Vagina (tissue), 2 donors: ENCODE data around the gene P3H1. TPM values are rescaled to one million over a fixed set of nuclear protein-coding genes. Genes with fewer than 3 reads are reported as not detected.
"Not testable (repeated sequence)": the region's sequence is repeated elsewhere in the genome, so short reads cannot be mapped to it uniquely, and the experiment has no call there.

Experiments used
- DNase-seq, 2 donors: peaks; one replicate each; pipeline ENCODE4 v3.0.0-alpha.2; 2017; ENCODE audit errors: extremely low spot score in 2 of 2
- H3K27ac ChIP-seq: fragments of 200-600 bp; sonication (generic); one replicate; pipeline ENCODE4 v1.5.1; 2019
- H3K27me3 ChIP-seq: fragments of 200-600 bp; sonication (generic); one replicate; pipeline ENCODE4 v1.5.1; 2019
- H3K36me3 ChIP-seq, 2 donors: fragments of 200-600 bp; sonication (generic); one replicate each; pipeline ENCODE4 v1.5.1; 2017 to 2019
- H3K4me1 ChIP-seq: fragments of 200-600 bp; sonication (generic); one replicate; pipeline ENCODE4 v1.5.1; 2019
- H3K4me3 ChIP-seq, 2 donors: fragments of 200-600 bp; sonication (generic); 1 replicate in 1 of 2; 2 replicates in 1 of 2; pipeline ENCODE4 v1.5.1; 2016 to 2019
- H3K9me3 ChIP-seq: fragments of 200-600 bp; sonication (generic); one replicate; pipeline ENCODE4 v1.5.1; 2019
- CTCF ChIP-seq, 3 experiments: fragments of 450-650 bp in 2 of 3; fragments of 200-600 bp in 1 of 3; sonication (generic) in 1 of 3; IDR thresholded peaks; one replicate each; pipeline ENCODE4 v1.5.1; 2017 to 2019; ENCODE audit warnings: antibody characterized with exemption in 3 of 3, mild to moderate bottlenecking in 2 of 3, moderate library complexity in 2 of 3
- POLR2A ChIP-seq, 2 donors: fragments of 450-650 bp; IDR thresholded peaks; one replicate each; pipeline ENCODE4 v1.6.1; 2017; ENCODE audit warnings: antibody characterized with exemption in 2 of 2, mild to moderate bottlenecking in 2 of 2, moderate library complexity in 2 of 2
- POLR2AphosphoS5 ChIP-seq, 2 donors: sonication (generic); formaldehyde crosslinking; IDR thresholded peaks; one replicate each; pipeline ENCODE4 v1.9.0; 2017; ENCODE audit warnings: antibody characterized with exemption in 2 of 2, mild to moderate bottlenecking in 2 of 2, low read depth in 1 of 2; ENCODE audit not compliant: insufficient read depth in 1 of 2
- intact Hi-C: fragments of 100-400 bp; cut with DNase I; formaldehyde crosslinking; loops from one replicate; pipeline ENCODE4 v1.15.1; 2023
- total RNA-seq: library from RNA; depleted of rRNA; stranded (reverse); fragments of >200 nt; gene quantifications from one replicate; pipeline ENCODE4 v1.2.3, GENCODE V29; 2016

The P3H1 gene
- total RNA-seq, 1 donor from 2014 or later = 40.5 TPM

- TF ChIP-seq CTCF (IDR thresholded peaks at IDR 0.05) = no peak
- TF ChIP-seq POLR2AphosphoS5 (IDR thresholded peaks at IDR 0.05; ENCODE audit: insufficient read depth in 1 of 2, low read depth in 1 of 2) = no peak
- TF ChIP-seq POLR2A (IDR thresholded peaks at IDR 0.05) = no peak
- intact Hi-C loops = no loop called here
- H3K9me3 ChIP-seq = no peaks in the 10 kb centered on the region
- H3K4me1 ChIP-seq = peaks cover 15% of the 10 kb centered on the region
- H3K36me3 ChIP-seq = no peaks in the 10 kb centered on the region
- no peak overlapping the region for H3K27ac ChIP-seq
- H3K4me3 ChIP-seq = no peak overlapping the region
- no peaks in the 10 kb centered on the region for H3K27me3 ChIP-seq
- DNase-seq = peak in 1 of 2 donors; percentile 82
These were observed 34.6 kb downstream of the P3H1 start for GRCh38 chr1:42732126-42732680.

- no peak for TF ChIP-seq CTCF (IDR thresholded peaks at IDR 0.05)
- no peak for TF ChIP-seq POLR2AphosphoS5 (IDR thresholded peaks at IDR 0.05; ENCODE audit: insufficient read depth in 1 of 2, low read depth in 1 of 2)
- no peak for TF ChIP-seq POLR2A (IDR thresholded peaks at IDR 0.05)
These were observed 35.2 kb downstream of the P3H1 start for GRCh38 chr1:42731585-42731984.

GRCh38 chr1:42730988-42731387 is 35.8 kb downstream of the P3H1 start:
- Histone ChIP-seq H3K27ac (no peak overlapping the region), H3K9me3 (no peaks in the 10 kb centered on the region), H3K36me3 (no peaks in the 10 kb centered on the region), H3K27me3 (no peaks in the 10 kb centered on the region), H3K4me1 (peaks cover 3% of the 10 kb centered on the region), H3K4me3 (no peak overlapping the region)
- intact Hi-C loops = no loop called here
- DNase-seq = no peak
- TF ChIP-seq POLR2A (IDR thresholded peaks at IDR 0.05) = no peak
- TF ChIP-seq POLR2AphosphoS5 (IDR thresholded peaks at IDR 0.05; ENCODE audit: insufficient read depth in 1 of 2, low read depth in 1 of 2) = no peak
- TF ChIP-seq CTCF (IDR thresholded peaks at IDR 0.05) = no peak

More at GRCh38 chr1:42731585-42731984, 35.2 kb downstream of the P3H1 start:
- Histone ChIP-seq H3K36me3 (no peaks in the 10 kb centered on the region), H3K4me3 (no peak overlapping the region), H3K4me1 (peaks cover 9% of the 10 kb centered on the region), H3K27me3 (no peaks in the 10 kb centered on the region), H3K27ac (no peak overlapping the region), H3K9me3 (no peaks in the 10 kb centered on the region)
- DNase-seq = no peak
- intact Hi-C loops = no loop called here

DNA sequence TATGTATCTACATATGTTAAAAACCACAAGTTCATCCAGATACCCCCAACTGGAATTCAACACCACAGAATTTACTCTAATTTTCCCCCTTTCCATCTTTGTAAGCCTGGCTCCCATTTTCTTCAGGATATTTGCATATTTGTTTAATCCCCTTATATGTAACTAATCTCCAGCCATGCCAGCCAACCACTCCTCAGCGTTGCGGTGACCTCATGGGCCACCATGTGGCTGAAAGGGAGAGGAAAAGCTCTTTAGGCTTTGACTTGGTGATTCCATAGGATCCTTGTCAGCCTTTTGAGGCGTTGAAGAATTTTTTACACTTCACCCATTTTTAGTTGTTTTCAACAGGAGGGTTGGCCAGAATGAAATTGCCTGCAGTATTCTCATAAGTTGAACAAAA is 36.8 kb downstream of the P3H1 start:
- H3K4me1 ChIP-seq = no peaks in the 10 kb centered on the region
- no peaks in the 10 kb centered on the region for H3K27me3 ChIP-seq
- no peaks in the 10 kb centered on the region for H3K36me3 ChIP-seq
- intact Hi-C loops = no loop called here
- H3K9me3 ChIP-seq = no peaks in the 10 kb centered on the region
- no peak overlapping the region for H3K27ac ChIP-seq
- no peak overlapping the region for H3K4me3 ChIP-seq
- DNase-seq = no peak
- TF ChIP-seq POLR2A (IDR thresholded peaks at IDR 0.05) = no peak
- no peak for TF ChIP-seq CTCF (IDR thresholded peaks at IDR 0.05)
- TF ChIP-seq POLR2AphosphoS5 (IDR thresholded peaks at IDR 0.05; ENCODE audit: insufficient read depth in 1 of 2, low read depth in 1 of 2) = no peak

DNA sequence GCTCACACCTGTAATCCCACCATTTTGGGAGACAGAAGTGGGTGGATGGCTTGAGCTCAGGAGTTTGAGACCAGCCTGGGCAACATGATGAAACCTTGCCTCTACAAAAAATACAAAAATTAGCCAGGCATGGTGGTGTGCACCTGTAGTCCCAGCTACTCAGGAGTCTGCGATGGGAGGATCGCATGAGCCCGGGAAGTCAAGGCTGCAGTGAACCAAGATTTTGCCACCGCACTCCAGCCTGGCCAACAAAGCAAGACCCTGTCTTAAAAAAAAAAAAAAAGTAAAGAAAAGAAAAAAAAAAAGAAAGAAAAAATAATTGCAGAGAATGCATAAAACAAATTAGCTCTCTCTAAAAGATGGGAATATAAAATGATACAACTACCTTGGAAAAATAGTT is 41.0 kb downstream of the P3H1 start:
- H3K36me3 ChIP-seq, H3K27ac ChIP-seq, H3K27me3 ChIP-seq, H3K4me3 ChIP-seq, H3K9me3 ChIP-seq, intact Hi-C loops, DNase-seq, H3K4me1 ChIP-seq: not testable (repeated sequence)
